GM12891 (cell line): Measurements from ENCODE around the gene CPOX.

Experiments used
- POLR2A ChIP-seq: IDR thresholded peaks from 2 replicates; pipeline ENCODE4 v1.6.1; 2011; ENCODE audit warnings: low read depth, low read length, control low read depth
- POLR2AphosphoS5 ChIP-seq: IDR thresholded peaks from 2 replicates; pipeline ENCODE4 v1.6.1; 2011; ENCODE audit warnings: low read depth, low read length, control low read depth
- SPI1 ChIP-seq: IDR thresholded peaks from 2 replicates; pipeline ENCODE4 v1.6.1; 2011; ENCODE audit warnings: low read depth, low read length, control low read depth
- TAF1 ChIP-seq: IDR thresholded peaks from 2 replicates; pipeline ENCODE4 v1.6.1; 2011; ENCODE audit warnings: low read depth, low read length, control low read depth

- TF ChIP-seq SPI1: no peak
- no peak for TF ChIP-seq POLR2A
- TF ChIP-seq POLR2AphosphoS5: no peak
- TF ChIP-seq TAF1: no peak
Observed at GRCh38 chr3:98589331-98590036, 3.9 kb downstream of the CPOX start.
